PC-3 (cell line): ENCODE data around the gene ACY1. TPM values are rescaled to one million over a fixed set of nuclear protein-coding genes. Genes with fewer than 3 reads are reported as not detected.
"Not testable (repeated sequence)": the region's sequence is repeated elsewhere in the genome, so short reads cannot be mapped to it uniquely, and the experiment has no call there.

Experiments used
- ATAC-seq: fragments of 200-7000 bp; cut with Tn5 transposase; 2 replicates; pipeline ENCODE4 v1.9.1; 2020; ENCODE audit warnings: mild to moderate bottlenecking, moderate library complexity
- BruUV-seq: library from RNA; stranded (reverse); fragments of 400-500 nt; replicated peaks from 2 replicates; lab custom pipeline; 2021; lab: Mats Ljungman, UMichigan
- CTCF ChIA-PET: fragments of 300-600 bp; sonication (Branson Sonifier 250); formaldehyde crosslinking; loops from one replicate; lab custom pipeline; 2022; ENCODE audit warnings: antibody characterized with exemption; lab: Charles Lee
- POLR2A ChIA-PET: fragments of 300-600 bp; sonication (Branson Sonifier 250); formaldehyde crosslinking; loops from one replicate; lab custom pipeline; 2022; ENCODE audit warnings: antibody characterized with exemption; ENCODE audit not compliant: unreplicated experiment; lab: Charles Lee
- DNase-seq: peaks from one replicate; pipeline ENCODE4 v3.0.0-alpha.2; 2015
- H2AFZ ChIP-seq: fragments of 300-600 bp; sonication (generic); 2 replicates; pipeline ENCODE4 v1.6.0; 2016; ENCODE audit warnings: antibody characterized with exemption, low read length
- H3F3A ChIP-seq: fragments of 300-600 bp; sonication (generic); one replicate; pipeline ENCODE4 v1.6.0; 2017; ENCODE audit warnings: antibody characterized with exemption, low read length, control low read depth, mild to moderate bottlenecking; ENCODE audit not compliant: unreplicated experiment
- H3K27ac ChIP-seq: fragments of 300-600 bp; sonication (generic); 2 replicates; pipeline ENCODE4 v1.5.1; 2016; ENCODE audit warnings: mild to moderate bottlenecking, low read length
- H3K27me3 ChIP-seq: fragments of 300-600 bp; sonication (generic); 2 replicates; pipeline ENCODE4 v1.6.1; 2016; ENCODE audit warnings: low read length, mixed read lengths
- H3K36me3 ChIP-seq: fragments of 300-600 bp; sonication (generic); 2 replicates; pipeline ENCODE4 v1.6.1; 2016; ENCODE audit warnings: low read depth, mixed run types, low read length, mixed read lengths
- H3K4me1 ChIP-seq: fragments of 300-600 bp; sonication (generic); 2 replicates; pipeline ENCODE4 v1.5.1; 2016; ENCODE audit warnings: low read length; ENCODE audit not compliant: insufficient read depth
- H3K4me2 ChIP-seq: fragments of 300-600 bp; sonication (generic); 2 replicates; pipeline ENCODE4 v1.6.0; 2016; ENCODE audit warnings: low read length
- H3K4me3 ChIP-seq: fragments of 300-600 bp; sonication (generic); 2 replicates; pipeline ENCODE4 v1.5.1; 2016; ENCODE audit warnings: mild to moderate bottlenecking, low read length, mixed read lengths
- H3K79me2 ChIP-seq: fragments of 300-600 bp; sonication (generic); 2 replicates; pipeline ENCODE4 v1.6.1; 2017; ENCODE audit warnings: low read length, mixed read lengths
- H3K9ac ChIP-seq: fragments of 300-600 bp; sonication (generic); 2 replicates; pipeline ENCODE4 v1.6.0; 2016; ENCODE audit warnings: mild to moderate bottlenecking, low read length
- H3K9me2 ChIP-seq: fragments of 300-600 bp; sonication (generic); replicated peaks from 2 replicates; pipeline ENCODE4 v1.6.1; 2016; ENCODE audit warnings: mixed run types, low read length, mixed read lengths
- H3K9me3 ChIP-seq: fragments of 300-600 bp; sonication (generic); 2 replicates; pipeline ENCODE4 v1.6.1; 2016; ENCODE audit warnings: low read length, mixed read lengths
- H4K20me1 ChIP-seq: fragments of 300-600 bp; sonication (generic); 2 replicates; pipeline ENCODE4 v1.6.1; 2016; ENCODE audit warnings: low read length, mixed read lengths
- CTCF ChIP-seq: fragments of 300-600 bp; sonication (generic); conservative IDR thresholded peaks from 2 replicates; pipeline ENCODE4 v1.5.1; 2017; ENCODE audit warnings: antibody characterized with exemption, low read depth, mild to moderate bottlenecking, low read length
- EZH2 ChIP-seq: fragments of 300-600 bp; sonication (generic); IDR thresholded peaks from one replicate; pipeline ENCODE4 v1.6.1; 2017; ENCODE audit warnings: antibody characterized with exemption, mild to moderate bottlenecking, low read length; ENCODE audit not compliant: unreplicated experiment
- EZH2phosphoT487 ChIP-seq: fragments of 300-600 bp; sonication (generic); IDR thresholded peaks from 2 replicates; pipeline ENCODE4 v1.6.1; 2018; ENCODE audit warnings: mild to moderate bottlenecking, antibody characterized with exemption, low read length, borderline replicate concordance
- intact Hi-C: fragments of 100-400 bp; cut with micrococcal nuclease; formaldehyde crosslinking; loops from 2 replicates; pipeline ENCODE4 v1.9.0; 2023
- total RNA-seq: library from RNA; depleted of rRNA; stranded (reverse); fragments of >200 nt; gene quantifications from 2 replicates; pipeline ENCODE4 v1.2.3, GENCODE V29; 2014

ACY1 gene
- total RNA-seq, 1 experiment from 2014 or later: 71.3 TPM

- intact Hi-C loops: no loop called here
- POLR2A ChIA-PET: no interaction called here
Observed at GRCh38 chr3:52030714-52031310, 47.5 kb downstream of the ACY1 start.

GRCh38 chr3:52031896-52032295, 48.6 kb downstream of the ACY1 start:
- no peaks in the 10 kb centered on the region for H4K20me1 ChIP-seq
- H3K27me3 ChIP-seq: no peaks in the 10 kb centered on the region
- intact Hi-C loops: no loop called here
- ChIA-PET CTCF (no interaction called here), POLR2A (no interaction called here)
- no peak overlapping the region for H3K4me2 ChIP-seq
- no peak overlapping the region for H2AFZ ChIP-seq
- no peaks in the 10 kb centered on the region for H3F3A ChIP-seq
- TF ChIP-seq EZH2: no peak
- no peak for TF ChIP-seq EZH2phosphoT487
- TF ChIP-seq CTCF: no peak
- H3K79me2 ChIP-seq: no peaks in the 10 kb centered on the region
- DNase-seq (no peak), ATAC-seq (no peak)
- no peak overlapping the region for H3K27ac ChIP-seq
- no peaks in the 10 kb centered on the region for H3K9me3 ChIP-seq
- no peak overlapping the region for H3K9ac ChIP-seq
- no peaks in the 10 kb centered on the region for H3K9me2 ChIP-seq
- no peak overlapping the region for H3K4me3 ChIP-seq
- no peaks in the 10 kb centered on the region for H3K36me3 ChIP-seq
- BruUV-seq: no TSS peak
- no peaks in the 10 kb centered on the region for H3K4me1 ChIP-seq

More at GRCh38 chr3:52030714-52031310, 47.5 kb downstream of the ACY1 start:
- no peak overlapping the region for H3K4me3 ChIP-seq
- ATAC-seq (no peak), DNase-seq (no peak)
- no peak for TF ChIP-seq EZH2phosphoT487
- no peak for TF ChIP-seq CTCF
- no peak for TF ChIP-seq EZH2
- H4K20me1 ChIP-seq: no peaks in the 10 kb centered on the region
- no peaks in the 10 kb centered on the region for H3K27me3 ChIP-seq
- CTCF ChIA-PET: no interaction called here
- H3K4me1 ChIP-seq: no peaks in the 10 kb centered on the region
- no TSS peak for BruUV-seq
- H3K9me2 ChIP-seq: no peaks in the 10 kb centered on the region
- H2AFZ ChIP-seq: no peak overlapping the region
- no peak overlapping the region for H3K4me2 ChIP-seq
- no peaks in the 10 kb centered on the region for H3K79me2 ChIP-seq
- H3F3A ChIP-seq: no peaks in the 10 kb centered on the region
- no peaks in the 10 kb centered on the region for H3K36me3 ChIP-seq
- no peak overlapping the region for H3K9ac ChIP-seq
- H3K9me3 ChIP-seq: no peaks in the 10 kb centered on the region
- H3K27ac ChIP-seq: no peak overlapping the region

DNA sequence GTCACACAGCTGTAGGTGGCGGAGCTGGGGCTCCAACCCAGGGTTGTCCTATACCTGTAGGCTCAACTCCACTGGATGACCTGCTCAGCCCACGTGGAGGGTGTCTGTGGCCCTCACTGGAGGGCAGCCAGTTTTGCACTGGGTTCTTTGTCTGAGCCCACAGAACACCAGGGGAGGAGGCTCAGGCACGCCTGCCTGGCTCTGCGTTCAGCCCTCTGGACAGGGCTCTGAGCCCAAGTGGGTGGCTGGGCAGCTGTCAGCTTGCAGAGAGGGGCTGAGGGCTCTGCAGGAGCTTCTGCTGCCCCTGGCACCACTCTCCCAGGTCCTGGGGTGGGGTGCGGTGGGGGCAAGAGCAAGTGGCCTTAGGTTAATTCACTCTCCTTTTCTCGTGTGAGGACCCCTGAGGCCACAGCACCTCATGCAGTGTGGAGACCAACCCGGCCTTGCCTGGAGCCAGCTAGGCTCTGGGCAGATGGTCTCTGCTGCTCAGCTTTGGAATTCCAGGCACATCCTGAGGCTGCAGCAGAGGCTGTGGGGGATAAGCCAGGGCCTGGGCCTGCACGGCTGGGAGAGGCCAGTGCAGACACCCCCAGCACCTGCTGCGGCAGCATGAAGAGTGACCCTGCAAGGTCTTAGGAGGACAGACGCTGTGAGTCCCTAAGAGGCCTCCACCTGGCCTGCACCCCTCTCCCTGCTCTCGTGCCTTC, 49.5 kb downstream of the ACY1 start:
- H3K27ac ChIP-seq: no peak overlapping the region
- CTCF ChIA-PET: no interaction called here
- intact Hi-C loops: no loop called here

DNA sequence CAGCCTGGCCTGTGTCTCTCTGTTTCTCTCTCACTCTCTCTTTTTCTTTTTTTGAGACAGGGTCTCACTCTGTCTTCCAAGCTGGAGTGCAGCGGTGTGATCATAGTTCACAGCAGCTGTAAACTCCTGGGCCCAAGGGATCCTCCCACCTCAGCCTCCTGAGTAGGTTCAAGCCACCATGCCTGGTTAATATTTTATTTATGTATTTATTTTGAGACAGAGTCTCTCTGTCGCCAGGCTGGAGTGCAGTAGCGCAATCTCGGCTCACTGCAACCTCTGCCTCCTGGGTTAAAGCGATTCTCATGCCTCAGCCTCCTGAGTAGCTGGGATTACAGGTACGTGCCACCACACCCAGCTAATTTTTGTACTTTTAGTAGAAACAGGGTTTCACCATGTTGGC, 50.4 kb downstream of the ACY1 start:
- intact Hi-C loops, CTCF ChIA-PET, ATAC-seq: not testable (repeated sequence)

More for the DNA sequence above, 49.5 kb downstream of the ACY1 start:
- no peaks in the 10 kb centered on the region for H3K36me3 ChIP-seq
- no peak overlapping the region for H3K9ac ChIP-seq
- no TSS peak for BruUV-seq
- no peaks in the 10 kb centered on the region for H4K20me1 ChIP-seq
- peaks cover 7% of the 10 kb centered on the region for H3K4me1 ChIP-seq
- no peaks in the 10 kb centered on the region for H3K9me3 ChIP-seq
- TF ChIP-seq CTCF (no peak), EZH2phosphoT487 (no peak)
- no peaks in the 10 kb centered on the region for H3K27me3 ChIP-seq
- H3F3A ChIP-seq: no peaks in the 10 kb centered on the region
- no peak for DNase-seq
- H3K4me3 ChIP-seq: no peak overlapping the region
- POLR2A ChIA-PET: no interaction called here
- H3K79me2 ChIP-seq: no peaks in the 10 kb centered on the region
- H2AFZ ChIP-seq: no peak overlapping the region
- no peak overlapping the region for H3K4me2 ChIP-seq
- ATAC-seq: no peak
- no peaks in the 10 kb centered on the region for H3K9me2 ChIP-seq

More for the DNA sequence above, 50.4 kb downstream of the ACY1 start:
- H3K9ac ChIP-seq, H2AFZ ChIP-seq, H3K4me3 ChIP-seq, H3K9me3 ChIP-seq, BruUV-seq, H3K27me3 ChIP-seq, H3K27ac ChIP-seq, H3K4me2 ChIP-seq, DNase-seq, H3K9me2 ChIP-seq, H3K79me2 ChIP-seq, POLR2A ChIA-PET, H3K36me3 ChIP-seq, H3F3A ChIP-seq, H4K20me1 ChIP-seq: not testable (repeated sequence)
- peaks cover 16% of the 10 kb centered on the region for H3K4me1 ChIP-seq
